AG10803 (cell line): ENCODE measurements around the gene OR1I1.

ENCODE experiments used
- DNase-seq: peaks from one replicate; pipeline ENCODE4 v3.0.0; 2010; ENCODE audit warnings: low read depth
- H3K4me3 ChIP-seq: 2 replicates; pipeline ENCODE4 v1.5.1; 2011; ENCODE audit warnings: mild to moderate bottlenecking, low read length, control low read depth
- CTCF ChIP-seq: conservative IDR thresholded peaks from 2 replicates; pipeline ENCODE4 v1.5.1; 2011; ENCODE audit warnings: mild to moderate bottlenecking, low read length, control low read depth, inconsistent platforms

The OR1I1 gene

GRCh38 chr19:15081911-15082310, at the start of gene OR1I1:
Gene OR1I1 (plus strand): TSS chr19:15082211. CDS start chr19:15087066, 4,855 bp downstream.
- no peak for TF ChIP-seq CTCF
- H3K4me3 ChIP-seq = no peak within 1 kb of the TSS
- no peak for DNase-seq

GRCh38 chr19:15035795-15036311, 46.2 kb upstream of the OR1I1 start:
- no peak for DNase-seq
- H3K4me3 ChIP-seq = no peak overlapping the region
- TF ChIP-seq CTCF = no peak

GRCh38 chr19:15037586-15037985, 44.4 kb upstream of the OR1I1 start:
- DNase-seq = no peak
- no peak for TF ChIP-seq CTCF
- H3K4me3 ChIP-seq = no peak overlapping the region

- no peak overlapping the region for H3K4me3 ChIP-seq
- no peak for TF ChIP-seq CTCF
- DNase-seq = peak; percentile 9
Measured at GRCh38 chr19:15038294-15038693, 43.7 kb upstream of the OR1I1 start.

GRCh38 chr19:15042003-15042402, 40.0 kb upstream of the OR1I1 start:
- no peak overlapping the region for H3K4me3 ChIP-seq
- TF ChIP-seq CTCF = no peak
- DNase-seq = no peak

- no peak overlapping the region for H3K4me3 ChIP-seq
- no peak for TF ChIP-seq CTCF
- DNase-seq = no peak
Measured at GRCh38 chr19:15042826-15043225, 39.2 kb upstream of the OR1I1 start.

GRCh38 chr19:15045506-15045905, 36.5 kb upstream of the OR1I1 start:
- no peak overlapping the region for H3K4me3 ChIP-seq
- no peak for DNase-seq
- no peak for TF ChIP-seq CTCF
